ENCODE results near the gene CTDP1.

Gene CTDP1

GRCh38 chr18:79769698-79770500, 90.3 kb downstream of the CTDP1 start:
- DNase-seq = no peak

GRCh38 chr18:79770501-79770815, 90.9 kb downstream of the CTDP1 start:
- DNase-seq = no peak

GRCh38 chr18:79770826-79771225, 91.2 kb downstream of the CTDP1 start:
- DNase-seq = no peak

- DNase-seq = no peak
Observed at GRCh38 chr18:79771446-79772107, 92.0 kb downstream of the CTDP1 start.

GRCh38 chr18:79772108-79772864, 92.7 kb downstream of the CTDP1 start:
- DNase-seq = no peak

GRCh38 chr18:79772865-79773696, 93.5 kb downstream of the CTDP1 start:
- DNase-seq = no peak

- no peak for DNase-seq
Observed at GRCh38 chr18:79774111-79774510, 94.5 kb downstream of the CTDP1 start.

- no peak for DNase-seq
Observed at GRCh38 chr18:79775441-79776221, 96.0 kb downstream of the CTDP1 start.

GRCh38 chr18:79776674-79777073, 97.1 kb downstream of the CTDP1 start:
- no peak for DNase-seq

- peak in 1 of 2 donors; percentile 0 for DNase-seq
Observed at GRCh38 chr18:79778291-79778791, 98.7 kb downstream of the CTDP1 start.

GRCh38 chr18:79779021-79779699, 99.6 kb downstream of the CTDP1 start:
- DNase-seq = no peak

GRCh38 chr18:79779700-79780190, 100.1 kb downstream of the CTDP1 start:
- no peak for DNase-seq

- DNase-seq = no peak
Observed at GRCh38 chr18:79780547-79780946, 100.9 kb downstream of the CTDP1 start.

- no peak for DNase-seq
Observed at GRCh38 chr18:79781331-79781941, 101.8 kb downstream of the CTDP1 start.

- no peak for DNase-seq
Observed at GRCh38 chr18:79782566-79783308, 103.1 kb downstream of the CTDP1 start.

GRCh38 chr18:79784071-79784913, 104.7 kb downstream of the CTDP1 start:
- peak in 1 of 2 donors; percentile 0 for DNase-seq

GRCh38 chr18:79784965-79785770, 105.6 kb downstream of the CTDP1 start:
- no peak for DNase-seq

GRCh38 chr18:79785831-79786230, 106.2 kb downstream of the CTDP1 start:
- DNase-seq = no peak

All from CD4-positive, alpha-beta T cell treated with Interferon alpha-2 for 1 hour (primary cell).